Neural crest cell (in vitro differentiated cells): ENCODE measurements around the gene DVL1. TPM values are rescaled to one million over a fixed set of nuclear protein-coding genes. Genes with fewer than 3 reads are reported as not detected.
"Not testable (repeated sequence)": the region's sequence is repeated elsewhere in the genome, so short reads cannot be mapped to it uniquely, and the experiment has no call there.

Experiments used
- DNase-seq: peaks from one replicate; pipeline ENCODE4 v3.0.0; 2021; ENCODE audit warnings: low read depth, mixed read lengths, low spot score
- H3K27ac Mint-ChIP-seq: one replicate; pipeline ENCODE4 v1.8.0; 2021; ENCODE audit warnings: mild to moderate bottlenecking, mixed read lengths; ENCODE audit not compliant: unreplicated experiment
- H3K27me3 Mint-ChIP-seq: 2 replicates; pipeline ENCODE4 v1.8.0; 2021; ENCODE audit warnings: low read depth, mild to moderate bottlenecking, mixed read lengths
- H3K36me3 Mint-ChIP-seq: 2 replicates; pipeline ENCODE4 v1.8.0; 2021; ENCODE audit warnings: low read depth, mild to moderate bottlenecking, mixed read lengths
- H3K4me1 Mint-ChIP-seq: 2 replicates; pipeline ENCODE4 v1.8.0; 2021; ENCODE audit warnings: mixed read lengths
- H3K4me3 Mint-ChIP-seq: one replicate; pipeline ENCODE4 v1.8.0; 2021; ENCODE audit warnings: mild to moderate bottlenecking, mixed read lengths
- H3K9me3 Mint-ChIP-seq: 2 replicates; pipeline ENCODE4 v1.8.0; 2021; ENCODE audit warnings: mixed read lengths
- total RNA-seq: library from RNA; stranded (reverse); gene quantifications from 2 replicates; pipeline ENCODE4 v1.2.1, GENCODE V29; 2021
- TF ChIP-seq, protein P1 (sequence below): fragments of 200-600 bp; sonication (generic); conservative IDR thresholded peaks from 2 replicates; pipeline ENCODE4 v1.5.0; 2021; ENCODE audit warnings: antibody characterized with exemption, mild to moderate bottlenecking

The DVL1 gene
- total RNA-seq, 1 donor from 2014 or later = 63.4 TPM

DNA sequence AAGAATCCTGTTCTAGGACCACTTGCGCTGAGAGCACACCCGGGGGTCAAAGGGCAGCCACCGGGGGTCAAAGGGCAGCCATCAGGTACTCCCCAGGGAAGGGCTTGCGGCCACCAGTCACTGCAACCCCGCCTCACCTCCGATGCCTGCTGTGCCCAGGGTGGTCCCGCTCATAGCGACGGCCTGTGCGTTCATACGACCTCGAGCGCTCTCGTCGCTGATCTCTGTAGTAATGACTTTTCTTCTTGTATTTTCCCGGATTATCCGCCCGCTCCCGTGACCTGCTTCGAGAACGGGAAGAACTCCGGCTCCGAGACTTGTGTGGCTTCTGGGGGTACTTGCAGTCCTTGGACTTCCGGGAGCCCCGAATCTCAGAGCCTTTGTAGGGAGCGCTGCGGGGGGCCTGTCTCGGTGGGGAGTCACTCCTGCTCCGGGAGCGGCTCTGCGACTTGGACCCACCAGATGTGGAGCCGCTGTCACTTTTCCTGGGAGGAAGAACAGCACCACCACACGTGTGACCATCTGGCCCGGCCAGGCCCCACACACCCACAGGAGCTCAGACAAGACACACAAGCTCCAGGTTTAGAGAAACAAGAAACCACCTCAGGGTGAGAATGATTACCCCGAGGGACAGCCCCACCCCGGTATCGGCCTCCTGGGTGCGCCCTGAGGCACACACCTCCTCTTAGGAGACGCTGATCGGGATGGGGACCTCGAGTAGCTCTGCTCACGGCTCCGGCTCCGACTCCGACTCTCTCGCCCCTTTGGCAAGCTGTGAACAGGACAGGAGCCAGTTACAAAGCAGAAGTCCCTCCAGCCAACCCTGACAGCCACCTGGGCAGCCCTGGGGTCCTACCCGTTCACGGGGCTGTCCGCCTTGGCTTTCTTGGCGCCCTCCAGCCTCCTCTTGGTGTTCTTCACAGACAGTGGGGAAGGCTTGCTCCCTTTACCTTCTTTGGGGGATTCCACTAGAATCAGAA is 38.2 kb upstream of the DVL1 start:
- TF ChIP-seq, protein P1, sequence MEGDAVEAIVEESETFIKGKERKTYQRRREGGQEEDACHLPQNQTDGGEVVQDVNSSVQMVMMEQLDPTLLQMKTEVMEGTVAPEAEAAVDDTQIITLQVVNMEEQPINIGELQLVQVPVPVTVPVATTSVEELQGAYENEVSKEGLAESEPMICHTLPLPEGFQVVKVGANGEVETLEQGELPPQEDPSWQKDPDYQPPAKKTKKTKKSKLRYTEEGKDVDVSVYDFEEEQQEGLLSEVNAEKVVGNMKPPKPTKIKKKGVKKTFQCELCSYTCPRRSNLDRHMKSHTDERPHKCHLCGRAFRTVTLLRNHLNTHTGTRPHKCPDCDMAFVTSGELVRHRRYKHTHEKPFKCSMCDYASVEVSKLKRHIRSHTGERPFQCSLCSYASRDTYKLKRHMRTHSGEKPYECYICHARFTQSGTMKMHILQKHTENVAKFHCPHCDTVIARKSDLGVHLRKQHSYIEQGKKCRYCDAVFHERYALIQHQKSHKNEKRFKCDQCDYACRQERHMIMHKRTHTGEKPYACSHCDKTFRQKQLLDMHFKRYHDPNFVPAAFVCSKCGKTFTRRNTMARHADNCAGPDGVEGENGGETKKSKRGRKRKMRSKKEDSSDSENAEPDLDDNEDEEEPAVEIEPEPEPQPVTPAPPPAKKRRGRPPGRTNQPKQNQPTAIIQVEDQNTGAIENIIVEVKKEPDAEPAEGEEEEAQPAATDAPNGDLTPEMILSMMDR = no peak
- Mint-ChIP-seq H3K27ac (no peak overlapping the region), H3K36me3 (peaks cover 40% of the 10 kb centered on the region)

DNA sequence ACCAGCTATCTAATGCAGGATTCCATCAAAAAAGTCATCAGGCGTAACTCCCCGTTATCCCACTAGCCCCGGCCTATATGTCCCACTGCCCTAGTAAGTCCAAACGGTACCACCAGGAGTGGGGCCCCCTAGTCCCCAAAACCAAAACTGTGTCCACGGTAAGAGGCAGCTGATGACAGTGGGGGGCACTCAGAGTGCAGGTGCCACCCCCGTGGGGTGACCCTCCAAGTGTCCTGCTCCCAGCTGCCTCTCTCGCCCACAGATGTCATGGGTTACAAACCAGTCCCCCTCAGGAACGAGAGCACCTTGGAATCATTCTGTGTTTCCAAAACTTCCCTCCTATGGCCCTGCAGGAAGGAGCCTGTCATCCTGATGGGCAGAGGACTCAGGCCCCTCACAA is 36.7 kb upstream of the DVL1 start:
- TF ChIP-seq, protein P1 = no peak
- Mint-ChIP-seq H3K27ac (no peak overlapping the region), H3K4me1 (no peaks in the 10 kb centered on the region), H3K27me3 (no peaks in the 10 kb centered on the region), H3K9me3 (no peaks in the 10 kb centered on the region), H3K4me3 (no peak overlapping the region), H3K36me3 (peaks cover 34% of the 10 kb centered on the region)
- DNase-seq = no peak

More for the DNA sequence above, 38.2 kb upstream of the DVL1 start:
- H3K4me3 Mint-ChIP-seq = no peak overlapping the region
- no peaks in the 10 kb centered on the region for H3K9me3 Mint-ChIP-seq
- H3K4me1 Mint-ChIP-seq = no peaks in the 10 kb centered on the region
- no peak for DNase-seq
- H3K27me3 Mint-ChIP-seq = no peaks in the 10 kb centered on the region

DNA sequence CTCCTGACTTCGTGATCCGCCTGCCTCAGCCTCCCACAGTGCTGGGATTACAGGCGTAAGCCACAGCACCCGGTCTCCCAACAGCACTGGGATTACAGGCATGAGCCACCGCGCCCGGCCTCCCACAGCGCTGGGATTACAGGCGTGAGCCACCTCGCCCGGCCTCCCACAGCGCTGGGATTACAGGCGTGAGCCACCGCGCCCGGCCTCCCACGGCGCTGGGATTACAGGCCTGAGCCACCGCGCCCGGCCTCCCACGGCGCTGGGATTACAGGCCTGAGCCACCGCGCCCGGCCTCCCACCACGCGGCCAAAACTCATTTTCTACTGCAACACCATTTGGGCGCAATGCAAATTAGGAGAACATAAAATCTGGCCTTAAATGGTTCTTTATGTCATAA is 36.1 kb upstream of the DVL1 start:
- H3K27me3 Mint-ChIP-seq, H3K27ac Mint-ChIP-seq, DNase-seq, H3K4me1 Mint-ChIP-seq, H3K9me3 Mint-ChIP-seq, H3K4me3 Mint-ChIP-seq: not testable (repeated sequence)
- H3K36me3 Mint-ChIP-seq = peaks cover 30% of the 10 kb centered on the region

DNA sequence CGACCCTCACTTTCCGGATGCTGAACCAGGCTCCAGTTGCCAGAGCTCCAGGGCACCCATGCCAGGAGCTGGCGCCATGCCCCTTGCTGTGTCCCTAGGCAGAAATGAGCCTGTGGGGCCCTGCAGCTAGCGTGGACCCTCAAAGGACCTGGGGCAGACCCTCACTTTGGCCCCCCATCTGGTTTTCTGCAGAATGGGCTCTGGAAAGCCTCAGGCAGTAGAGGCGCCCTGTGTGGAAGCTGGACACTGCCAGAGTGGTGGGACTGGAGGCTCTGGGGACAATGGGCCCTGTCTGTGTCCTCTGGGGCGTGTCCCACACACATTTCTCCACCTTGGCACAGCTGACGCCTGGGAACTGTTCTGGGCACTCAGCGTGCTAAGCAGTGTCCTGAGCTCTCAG is 32.1 kb upstream of the DVL1 start:
- TF ChIP-seq, protein P1 = no peak
- Mint-ChIP-seq H3K4me3 (no peak overlapping the region), H3K4me1 (no peaks in the 10 kb centered on the region), H3K9me3 (no peaks in the 10 kb centered on the region), H3K27me3 (no peaks in the 10 kb centered on the region), H3K27ac (no peak overlapping the region), H3K36me3 (peaks cover 14% of the 10 kb centered on the region)
- no peak for DNase-seq

DNA sequence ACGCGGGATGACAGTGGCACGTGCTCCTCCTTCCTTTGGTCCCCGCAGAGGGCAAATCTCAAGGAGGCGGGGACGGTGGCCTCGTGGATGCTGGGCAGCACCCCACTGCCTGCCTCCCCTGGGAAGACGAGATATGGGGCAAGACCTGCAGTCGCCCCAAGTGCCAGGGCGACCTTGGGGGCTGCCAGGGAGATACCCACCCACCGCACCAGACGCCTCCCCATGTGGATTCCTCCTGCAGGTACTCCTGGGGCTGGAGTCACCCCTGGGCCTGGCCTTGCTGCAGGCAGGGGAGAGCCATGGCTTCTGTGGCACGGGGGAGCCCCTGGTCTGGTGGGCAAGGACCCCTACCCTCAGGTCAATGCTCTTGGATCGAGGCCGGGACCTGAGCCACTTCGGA is 31.6 kb upstream of the DVL1 start:
- H3K9me3 Mint-ChIP-seq = no peaks in the 10 kb centered on the region

More for the DNA sequence above, 31.6 kb upstream of the DVL1 start:
- no peaks in the 10 kb centered on the region for H3K4me1 Mint-ChIP-seq
- no peak for DNase-seq
- H3K27me3 Mint-ChIP-seq = no peaks in the 10 kb centered on the region
- TF ChIP-seq, protein P1 = no peak
- H3K27ac Mint-ChIP-seq = no peak overlapping the region
- no peak overlapping the region for H3K4me3 Mint-ChIP-seq
- H3K36me3 Mint-ChIP-seq = peaks cover 10% of the 10 kb centered on the region
